ENCODE results near the gene RAB11FIP3. TPM values are rescaled to one million over a fixed set of nuclear protein-coding genes. Genes with fewer than 3 reads are reported as not detected.

The RAB11FIP3 gene
- total and polyA plus RNA-seq, 9 of the 15 experiments (the other 6 are each of a cell fraction or from before 2014, with no cell fraction given) = 0.46 to 13.1 (median 4.3) TPM

DNA sequence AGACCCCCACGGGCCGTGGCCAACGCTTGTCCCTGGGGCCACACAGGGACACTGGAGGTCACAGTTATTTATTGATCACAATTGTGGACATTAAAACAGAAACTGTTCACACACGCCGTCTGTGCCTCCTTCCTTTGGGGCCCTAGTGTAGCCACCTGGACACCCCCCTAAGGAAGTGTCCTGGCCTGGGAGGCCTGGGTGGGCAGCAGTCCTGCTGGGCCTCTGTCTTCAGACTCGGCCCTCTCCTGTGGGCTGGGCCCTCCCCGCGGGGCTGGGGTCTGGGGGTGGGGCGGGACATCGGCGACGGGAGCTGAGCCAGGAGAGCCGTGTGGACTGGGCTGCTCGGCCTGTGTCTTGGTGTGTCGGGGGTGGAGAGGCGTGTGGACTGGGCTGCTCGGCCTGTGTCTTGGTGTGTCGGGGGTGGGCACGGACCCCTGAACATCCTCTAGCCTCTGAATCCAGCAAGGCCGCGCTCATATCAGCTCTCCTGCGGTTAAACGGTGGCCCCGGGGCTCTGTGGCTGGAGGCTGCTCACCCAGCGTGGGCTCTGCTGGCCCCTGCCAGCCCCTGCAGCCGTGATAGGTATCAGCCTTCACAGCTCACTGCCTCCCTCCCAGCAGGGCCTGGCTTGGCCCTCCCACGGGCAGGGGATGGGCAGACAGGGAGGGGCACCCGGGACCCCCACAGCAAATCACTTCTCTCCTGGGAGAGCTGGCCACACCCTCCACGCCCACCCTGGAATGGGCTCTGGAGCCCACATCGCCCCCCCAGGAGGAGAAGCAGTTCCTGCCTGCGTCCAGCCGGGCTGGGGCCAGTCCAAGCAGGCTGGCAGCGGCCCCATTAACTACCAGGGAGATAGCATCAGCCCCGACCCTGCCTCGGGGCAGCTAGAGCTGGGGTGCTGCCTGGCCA lies 140.2 kb downstream of the RAB11FIP3 start:
- Histone ChIP-seq H3K27ac (ENCODE audit: extremely low read depth, low read depth, low read length) (peak overlapping the region; percentile 81; the same call in 2 of the 3 replicates), H3K36me3 (ENCODE audit: control insufficient read depth, insufficient read depth, low read length) (no peaks in the 10 kb centered on the region), H3K9me1 (ENCODE audit: control insufficient read depth, insufficient read depth, low read length) (no peaks in the 10 kb centered on the region), H3K79me2 (ENCODE audit: control insufficient read depth, insufficient read depth, low read length) (peaks cover 31% of the 10 kb centered on the region), H3K4me3 (no peak overlapping the region), H3K9ac (ENCODE audit: insufficient read depth in 1 of 2, low read depth in 2 of 2, low read length in 2 of 2) (peak overlapping the region; percentile 66 to 88; a peak in 3 of 4 replicates), H4K20me1 (replicated peaks; ENCODE audit: control insufficient read depth, insufficient read depth, low read length) (no peaks in the 10 kb centered on the region), H3K27me3 (ENCODE audit: control insufficient read depth in 2 of 2, insufficient read depth in 2 of 2, low read length in 2 of 2) (peaks cover 3 to 17% of the 10 kb centered on the region in 2 experiments; a peak in 4 of 5 replicates), H3K4me1 (replicated peaks in 1 of 2; ENCODE audit: control insufficient read depth in 2 of 2, insufficient read depth in 2 of 2, low read length in 2 of 2) (peaks cover 40 to 93% of the 10 kb centered on the region in 2 experiments), H3K4me2 (ENCODE audit: insufficient read depth, low read length) (peak overlapping the region; percentile 78; the same call in 1 of the 2 replicates), H3K9me3 (replicated peaks; ENCODE audit: control insufficient read depth, insufficient read depth, low read depth, low read length) (no peaks in the 10 kb centered on the region), H2AFZ (ENCODE audit: low read depth, low read length) (peak overlapping the region; percentile 81)
- no TSS peak for BruUV-seq (replicated peaks)
- in situ Hi-C loops (cut with MboI) (no loop called here), intact Hi-C loops (cut with micrococcal nuclease) (loop anchor here (5.0 kb wide), 1 partner anchor 38 kb away; the partner anchor contains the start of gene CAPN15)
- POLR2A ChIA-PET = interaction anchor here (0.8 kb wide), 1 partner anchor 23 kb away, joined by 3 read pairs; no protein-coding TSS in a partner anchor
- CTCF ChIA-PET (ENCODE audit: low intra/inter-chr PET ratio) = no interaction called here
- 0 out of 3 replicates have a peak, but pooled peaks have one; percentile 1 for ATAC-seq
- DNase-seq (ENCODE audit: extremely low read depth in 1 of 4, low spot score in 3 of 4) = peak in 3 of 4 experiments; percentile 38 to 49 (median 45)
- 43% methylated on average over 24 of the region's 35 CpGs for WGBS (ENCODE audit: insufficient coverage, low coverage, missing lambda C conversion rate)
- FAIRE-seq = no peak
- TF ChIP-seq EGR1 (conservative IDR thresholded peaks at IDR 0.05) = no peak
- no peak for TF ChIP-seq FIP1L1 (IDR thresholded peaks at IDR 0.05; ENCODE audit: low read depth, low read length, poor library complexity, severe bottlenecking)
- no peak for TF ChIP-seq GTF2A2 (tag; IDR thresholded peaks at IDR 0.05)
- no peak for TF ChIP-seq ZNF79 (CRISPR knock-in tag; IDR thresholded peaks at IDR 0.05; ENCODE audit: low read depth)
- 0 out of 2 replicates have a peak, but pooled peaks have one; percentile 14 for TF ChIP-seq E2F3 (CRISPR knock-in tag; IDR thresholded peaks at IDR 0.05)
- no peak for TF ChIP-seq E4F1 (CRISPR knock-in tag; IDR thresholded peaks at IDR 0.05; ENCODE audit: borderline replicate concordance)
- TF ChIP-seq PML (IDR thresholded peaks at IDR 0.05; ENCODE audit: low read length) = no peak
- no peak for TF ChIP-seq ZNF232 (CRISPR knock-in tag; IDR thresholded peaks at IDR 0.05)
- TF ChIP-seq, protein P1, sequence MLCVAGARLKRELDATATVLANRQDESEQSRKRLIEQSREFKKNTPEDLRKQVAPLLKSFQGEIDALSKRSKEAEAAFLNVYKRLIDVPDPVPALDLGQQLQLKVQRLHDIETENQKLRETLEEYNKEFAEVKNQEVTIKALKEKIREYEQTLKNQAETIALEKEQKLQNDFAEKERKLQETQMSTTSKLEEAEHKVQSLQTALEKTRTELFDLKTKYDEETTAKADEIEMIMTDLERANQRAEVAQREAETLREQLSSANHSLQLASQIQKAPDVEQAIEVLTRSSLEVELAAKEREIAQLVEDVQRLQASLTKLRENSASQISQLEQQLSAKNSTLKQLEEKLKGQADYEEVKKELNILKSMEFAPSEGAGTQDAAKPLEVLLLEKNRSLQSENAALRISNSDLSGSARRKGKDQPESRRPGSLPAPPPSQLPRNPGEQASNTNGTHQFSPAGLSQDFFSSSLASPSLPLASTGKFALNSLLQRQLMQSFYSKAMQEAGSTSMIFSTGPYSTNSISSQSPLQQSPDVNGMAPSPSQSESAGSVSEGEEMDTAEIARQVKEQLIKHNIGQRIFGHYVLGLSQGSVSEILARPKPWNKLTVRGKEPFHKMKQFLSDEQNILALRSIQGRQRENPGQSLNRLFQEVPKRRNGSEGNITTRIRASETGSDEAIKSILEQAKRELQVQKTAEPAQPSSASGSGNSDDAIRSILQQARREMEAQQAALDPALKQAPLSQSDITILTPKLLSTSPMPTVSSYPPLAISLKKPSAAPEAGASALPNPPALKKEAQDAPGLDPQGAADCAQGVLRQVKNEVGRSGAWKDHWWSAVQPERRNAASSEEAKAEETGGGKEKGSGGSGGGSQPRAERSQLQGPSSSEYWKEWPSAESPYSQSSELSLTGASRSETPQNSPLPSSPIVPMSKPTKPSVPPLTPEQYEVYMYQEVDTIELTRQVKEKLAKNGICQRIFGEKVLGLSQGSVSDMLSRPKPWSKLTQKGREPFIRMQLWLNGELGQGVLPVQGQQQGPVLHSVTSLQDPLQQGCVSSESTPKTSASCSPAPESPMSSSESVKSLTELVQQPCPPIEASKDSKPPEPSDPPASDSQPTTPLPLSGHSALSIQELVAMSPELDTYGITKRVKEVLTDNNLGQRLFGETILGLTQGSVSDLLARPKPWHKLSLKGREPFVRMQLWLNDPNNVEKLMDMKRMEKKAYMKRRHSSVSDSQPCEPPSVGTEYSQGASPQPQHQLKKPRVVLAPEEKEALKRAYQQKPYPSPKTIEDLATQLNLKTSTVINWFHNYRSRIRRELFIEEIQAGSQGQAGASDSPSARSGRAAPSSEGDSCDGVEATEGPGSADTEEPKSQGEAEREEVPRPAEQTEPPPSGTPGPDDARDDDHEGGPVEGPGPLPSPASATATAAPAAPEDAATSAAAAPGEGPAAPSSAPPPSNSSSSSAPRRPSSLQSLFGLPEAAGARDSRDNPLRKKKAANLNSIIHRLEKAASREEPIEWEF (CRISPR knock-in tag; IDR thresholded peaks at IDR 0.05) = peak; percentile 69; the same call in 1 of the 2 replicates
- no peak for TF ChIP-seq ZC3H11A (IDR thresholded peaks at IDR 0.05; ENCODE audit: low read depth, low read length)
- TF ChIP-seq RBM17 (IDR thresholded peaks at IDR 0.05; ENCODE audit: borderline replicate concordance, low read depth, low read length) = no peak
- TF ChIP-seq CBX1 (IDR thresholded peaks at IDR 0.05; ENCODE audit: low read depth) = no peak
- TF ChIP-seq ZBTB7A (IDR thresholded peaks at IDR 0.05; ENCODE audit: borderline replicate concordance, control insufficient read depth, low read depth, low read length) = peak; percentile 38; the same call in 1 of the 2 replicates

Data from K562 (cell line).